Activated CD8-positive, alpha-beta memory T cell treated with anti-CD3 and anti-CD28 coated beads for 4 hours (primary cell): ENCODE measurements around the gene PLCXD1.
"Not testable (repeated sequence)": the region's sequence is repeated elsewhere in the genome, so short reads cannot be mapped to it uniquely, and the experiment has no call there.

Experiments used
- DNase-seq, 2 donors: peaks; one replicate each; pipeline ENCODE4 v3.0.0-alpha.2; 2020; ENCODE audit warnings: low read depth in 2 of 2

The PLCXD1 gene

DNA sequence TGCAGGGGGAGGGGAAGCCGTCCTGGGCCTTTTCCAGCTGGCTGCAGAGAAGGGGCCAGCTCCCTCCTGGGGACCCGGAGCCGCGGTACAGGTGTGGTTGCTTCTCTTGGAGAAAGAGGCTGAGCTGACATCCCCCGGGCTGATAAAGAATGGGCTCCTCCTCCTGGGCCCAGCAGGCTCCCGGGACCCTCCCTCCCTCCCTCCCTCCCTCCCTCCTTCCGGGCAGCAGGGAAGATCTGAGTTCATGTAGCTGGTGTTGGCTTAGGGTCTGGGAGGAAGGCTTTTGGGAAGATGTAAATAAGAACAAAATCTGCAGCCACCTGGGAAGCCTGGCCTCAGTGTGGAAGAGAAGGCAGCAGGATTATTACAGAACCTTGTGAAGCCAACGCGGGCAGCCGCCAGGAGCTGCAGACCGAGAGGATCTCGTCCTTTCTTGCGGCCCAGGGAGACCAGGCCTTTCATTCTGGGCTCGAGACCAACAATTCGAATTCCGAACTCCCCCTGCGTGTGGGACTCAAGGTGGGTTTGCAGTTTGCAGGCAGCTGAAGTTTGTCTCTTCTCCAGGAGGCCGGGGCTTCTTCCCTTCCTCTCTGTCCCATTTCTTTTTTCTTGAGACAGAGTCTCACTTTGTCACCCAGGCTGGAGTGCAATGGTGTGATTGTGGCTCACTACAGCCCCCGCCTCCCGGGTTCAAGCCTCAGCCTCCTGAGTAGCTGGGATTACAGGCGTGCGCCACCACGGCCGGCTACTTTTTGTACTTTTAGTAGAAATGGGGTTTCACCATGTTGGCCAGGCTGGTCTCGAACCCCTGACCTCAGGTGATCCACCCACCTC lies at the start of gene PLCXD1:
Gene PLCXD1, plus strand, starts transcription at position 216 of the 834 bp plus-strand sequence. CDS start 2,807 bp downstream, outside the sequence.
- DNase-seq = no peak

DNA sequence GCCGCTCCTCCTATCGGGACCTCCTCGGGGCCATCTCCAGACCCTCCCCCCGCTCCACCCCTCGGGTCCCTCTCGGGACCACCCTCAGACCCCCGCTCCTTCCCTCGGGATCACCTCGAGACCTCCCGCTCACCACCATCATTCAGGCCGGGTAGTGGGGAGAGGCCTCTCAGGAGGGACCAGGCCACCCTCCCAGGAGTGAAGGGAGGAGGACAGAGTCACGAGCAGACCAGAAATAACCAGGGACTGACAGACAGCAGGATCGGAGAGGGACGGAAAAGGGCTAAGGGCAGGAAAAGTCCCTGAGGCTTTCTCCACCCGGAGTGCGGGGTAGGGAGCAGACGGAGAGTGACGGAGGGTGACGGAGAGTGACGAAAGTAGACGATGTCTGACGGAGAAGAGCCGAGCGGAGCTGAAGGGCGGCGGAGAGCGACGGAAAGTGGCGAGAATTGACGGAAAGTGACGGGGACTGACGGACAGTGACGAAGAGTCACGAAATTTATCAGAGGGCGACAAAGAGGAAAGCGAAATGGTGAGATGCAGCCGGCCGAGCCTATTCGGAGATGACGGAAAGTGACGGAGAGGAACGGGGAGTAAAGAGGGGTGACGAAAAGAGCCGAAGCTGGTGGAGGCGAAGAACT lies 49.4 kb upstream of the PLCXD1 start:
- not testable (repeated sequence) for DNase-seq

DNA sequence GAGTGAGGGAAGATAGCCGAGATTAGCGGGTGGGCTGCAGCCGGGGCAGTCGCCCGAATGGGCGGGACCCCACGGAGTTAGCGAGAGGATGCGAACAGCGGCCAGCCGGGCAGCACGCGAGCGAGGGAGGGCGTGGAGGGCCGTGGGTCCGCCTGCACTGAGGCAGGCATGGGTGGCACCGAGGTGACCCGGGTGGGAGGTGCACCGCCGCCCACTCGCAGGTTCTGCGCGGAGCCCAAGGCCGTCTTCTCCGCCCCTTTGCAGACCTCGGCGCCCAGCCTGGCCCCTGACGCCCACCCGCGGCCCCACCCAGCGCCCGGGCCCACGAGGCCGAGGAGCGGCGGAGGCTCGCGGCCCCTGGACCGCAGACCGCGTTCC lies 48.9 kb upstream of the PLCXD1 start:
- DNase-seq = not testable (repeated sequence)

DNA sequence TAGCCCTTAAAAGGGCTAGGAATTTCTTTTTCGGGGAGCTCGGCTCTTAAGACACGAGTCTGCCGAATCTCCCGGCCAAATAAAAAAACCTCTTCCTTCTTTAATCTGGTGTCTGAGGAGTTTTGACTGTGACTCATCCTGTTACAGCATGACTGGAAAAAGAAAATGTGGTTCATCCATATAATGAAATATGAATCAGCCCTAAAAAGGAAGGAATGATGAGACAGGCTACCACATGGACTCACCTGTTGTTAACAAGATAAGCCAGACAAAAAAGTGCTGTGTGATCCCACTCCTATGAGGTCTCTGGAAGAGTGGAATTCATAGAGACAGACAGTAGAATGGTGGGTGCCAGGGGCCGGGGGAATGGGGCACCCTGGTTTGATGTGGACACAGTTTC lies 45.0 kb upstream of the PLCXD1 start:
- DNase-seq = not testable (repeated sequence)

- DNase-seq = no peak
Measured at GRCh38 chrX:250965-251364, 30.2 kb upstream of the PLCXD1 start.

- DNase-seq = not testable (repeated sequence)
Measured at GRCh38 chrX:251396-252243, 29.6 kb upstream of the PLCXD1 start.

DNA sequence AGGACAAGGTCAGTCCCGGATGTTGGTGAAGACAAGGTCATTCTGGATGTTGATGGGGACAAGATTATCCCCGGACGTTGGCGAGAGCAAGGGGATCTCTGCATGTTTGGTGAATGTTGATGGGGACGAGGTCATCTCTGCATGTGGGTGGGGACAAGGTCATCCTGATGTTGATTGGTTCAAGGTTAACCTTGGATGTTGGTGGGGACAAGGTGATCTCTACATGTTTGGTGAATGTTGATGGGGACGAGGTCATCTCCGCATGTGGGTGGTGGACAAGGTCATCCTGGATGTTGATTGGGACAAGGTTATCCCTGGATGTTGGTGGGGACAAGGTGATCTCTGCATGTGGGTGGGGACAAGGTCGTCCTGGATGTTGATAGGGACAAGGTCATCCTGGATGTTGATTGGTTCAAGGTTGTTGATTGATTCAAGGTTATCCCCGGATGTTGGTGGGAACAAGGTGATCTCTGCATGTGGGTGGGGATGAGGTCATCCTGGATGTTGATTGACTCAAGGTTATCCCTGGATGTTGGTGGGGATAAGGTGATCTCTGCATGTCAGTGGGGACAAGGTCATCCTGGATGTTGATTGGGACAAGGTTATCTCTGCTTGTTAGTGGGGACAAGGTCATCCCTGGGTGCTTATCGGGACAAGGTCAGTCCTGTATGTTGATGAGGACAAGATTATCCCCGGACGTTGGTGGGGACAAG lies 28.8 kb upstream of the PLCXD1 start:
- no peak for DNase-seq

DNA sequence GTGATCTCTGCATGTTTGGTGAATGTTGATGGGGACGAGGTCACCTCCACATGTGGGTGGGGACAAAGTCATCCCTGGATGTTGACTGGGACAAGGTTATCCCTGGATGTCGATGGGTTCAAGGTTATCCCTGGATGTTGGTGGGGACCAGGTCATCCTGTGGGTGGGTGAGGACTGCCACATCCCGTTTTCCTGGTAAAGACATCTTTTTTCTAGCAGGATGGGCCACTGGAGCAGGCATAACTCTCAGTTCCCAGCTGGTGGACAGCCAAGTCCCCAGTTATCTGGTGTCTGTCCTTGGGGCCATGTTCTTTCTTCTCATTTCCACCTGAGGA lies 28.3 kb upstream of the PLCXD1 start:
- no peak for DNase-seq

GRCh38 chrX:253451-254297 lies 27.5 kb upstream of the PLCXD1 start:
- DNase-seq = no peak

DNA sequence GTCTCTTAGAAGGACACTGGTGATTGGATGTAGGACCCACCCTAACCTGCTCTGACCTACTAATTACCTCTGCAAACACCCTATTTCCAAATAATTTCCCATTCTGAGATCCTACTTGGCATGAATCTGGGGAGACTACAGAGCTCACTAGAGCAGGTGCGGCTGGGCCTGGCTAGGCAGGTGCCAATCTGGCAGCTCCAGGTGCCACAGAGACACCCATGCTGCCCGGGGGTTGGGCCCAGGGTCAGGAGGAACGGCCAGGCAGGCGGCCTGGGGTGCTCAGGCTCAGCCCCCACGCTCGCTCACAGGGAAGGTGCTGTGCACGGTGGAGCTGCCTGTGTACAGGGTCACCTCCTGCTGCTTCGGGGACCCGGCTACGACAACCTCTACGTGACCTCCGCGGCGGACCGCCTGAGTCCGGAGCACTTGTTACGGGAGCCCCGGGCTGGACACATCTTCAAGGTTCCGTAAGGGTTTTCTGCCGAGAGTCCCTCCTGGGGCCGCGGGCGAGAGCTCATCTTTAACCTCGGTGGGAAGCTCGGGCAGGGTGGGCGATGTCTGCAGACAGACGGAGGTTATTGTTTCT lies 26.5 kb upstream of the PLCXD1 start:
- DNase-seq = no peak

- no peak for DNase-seq
Measured at GRCh38 chrX:255923-256331, 25.3 kb upstream of the PLCXD1 start.

- not testable (repeated sequence) for DNase-seq
Measured at GRCh38 chrX:257054-257453, 24.1 kb upstream of the PLCXD1 start.

- no peak for DNase-seq
Measured at GRCh38 chrX:257681-258289, 23.4 kb upstream of the PLCXD1 start.

- no peak for DNase-seq
Measured at GRCh38 chrX:258291-259040, 22.7 kb upstream of the PLCXD1 start.

- DNase-seq = no peak
Measured at GRCh38 chrX:259692-260355, 21.4 kb upstream of the PLCXD1 start.

- DNase-seq = no peak
Measured at GRCh38 chrX:261167-261918, 19.8 kb upstream of the PLCXD1 start.

- DNase-seq = no peak
Measured at GRCh38 chrX:261919-262352, 19.2 kb upstream of the PLCXD1 start.

DNA sequence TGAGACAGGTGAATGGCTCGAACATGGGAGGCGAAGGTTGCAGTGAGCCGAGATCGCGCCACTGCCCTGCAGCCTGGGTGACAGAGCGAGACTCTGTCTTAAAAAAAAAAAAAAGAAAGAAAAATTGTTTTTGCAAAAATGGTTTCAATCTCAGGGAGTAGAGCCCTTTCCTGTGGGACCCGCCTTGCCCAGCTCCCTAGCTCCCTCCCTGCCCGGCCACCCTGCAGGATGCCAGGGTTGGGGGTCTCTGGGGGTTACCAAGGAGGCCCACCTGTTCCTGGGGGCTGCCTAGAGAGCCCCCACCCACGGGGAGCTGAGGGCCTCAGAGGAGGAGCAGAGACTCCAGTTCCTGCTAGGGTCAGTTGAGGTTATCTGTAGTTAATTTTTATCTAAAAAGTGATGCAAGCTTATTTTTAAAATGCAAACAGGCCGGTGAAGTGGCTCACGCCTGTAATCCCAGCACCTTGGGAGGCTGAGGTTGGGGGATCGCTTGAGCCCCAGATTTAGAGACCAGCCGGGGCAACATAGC lies 18.7 kb upstream of the PLCXD1 start:
- no peak for DNase-seq
